ENCODE data around the gene MFAP3.

Gene MFAP3

DNA sequence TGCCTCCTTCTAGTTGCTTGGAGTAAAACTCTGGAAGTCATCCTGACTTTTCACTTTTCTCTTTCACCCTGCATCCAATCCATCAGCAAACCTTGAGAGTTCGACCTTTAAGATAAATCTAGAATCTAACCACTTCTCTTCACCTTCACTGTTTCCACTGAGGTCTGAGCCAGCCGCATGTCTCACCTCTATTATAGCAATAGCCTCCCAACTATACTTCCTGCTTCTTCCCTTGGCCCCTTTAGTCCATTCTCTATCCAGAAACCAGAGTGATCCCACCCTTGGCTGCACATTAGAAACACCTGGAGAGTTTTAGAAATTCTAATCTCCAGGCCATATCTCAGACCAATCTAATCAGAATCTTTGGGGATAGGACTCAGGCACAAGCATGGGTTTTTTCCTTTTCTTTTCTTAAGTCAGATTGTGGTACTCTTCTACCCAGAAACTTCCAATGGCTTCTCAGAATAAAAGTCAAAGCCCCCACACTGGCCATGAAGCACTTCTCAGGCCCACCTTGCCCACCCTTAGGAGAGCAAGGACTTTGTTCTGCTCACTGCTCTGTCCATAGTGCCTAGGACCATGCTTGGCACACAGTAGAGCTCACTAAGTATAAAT lies 33.1 kb downstream of the MFAP3 start:
- ChIA-PET CTCF (interaction anchor here (0.5 to 2.0 kb wide), 27 partner anchors 8 to 938 kb away, joined by 3 to 33 read pairs (median 3); partner anchors contain the start of gene GALNT10), POLR2A (ENCODE audit: low non-redundant PET) (no interaction called here)
- no peak overlapping the region for H3K27ac ChIP-seq
- TF ChIP-seq, protein P1, sequence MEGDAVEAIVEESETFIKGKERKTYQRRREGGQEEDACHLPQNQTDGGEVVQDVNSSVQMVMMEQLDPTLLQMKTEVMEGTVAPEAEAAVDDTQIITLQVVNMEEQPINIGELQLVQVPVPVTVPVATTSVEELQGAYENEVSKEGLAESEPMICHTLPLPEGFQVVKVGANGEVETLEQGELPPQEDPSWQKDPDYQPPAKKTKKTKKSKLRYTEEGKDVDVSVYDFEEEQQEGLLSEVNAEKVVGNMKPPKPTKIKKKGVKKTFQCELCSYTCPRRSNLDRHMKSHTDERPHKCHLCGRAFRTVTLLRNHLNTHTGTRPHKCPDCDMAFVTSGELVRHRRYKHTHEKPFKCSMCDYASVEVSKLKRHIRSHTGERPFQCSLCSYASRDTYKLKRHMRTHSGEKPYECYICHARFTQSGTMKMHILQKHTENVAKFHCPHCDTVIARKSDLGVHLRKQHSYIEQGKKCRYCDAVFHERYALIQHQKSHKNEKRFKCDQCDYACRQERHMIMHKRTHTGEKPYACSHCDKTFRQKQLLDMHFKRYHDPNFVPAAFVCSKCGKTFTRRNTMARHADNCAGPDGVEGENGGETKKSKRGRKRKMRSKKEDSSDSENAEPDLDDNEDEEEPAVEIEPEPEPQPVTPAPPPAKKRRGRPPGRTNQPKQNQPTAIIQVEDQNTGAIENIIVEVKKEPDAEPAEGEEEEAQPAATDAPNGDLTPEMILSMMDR (conservative IDR thresholded peaks at IDR 0.05; ENCODE audit: low read depth) = no peak
- DNase-seq (ENCODE audit: low spot score) = no peak

DNA sequence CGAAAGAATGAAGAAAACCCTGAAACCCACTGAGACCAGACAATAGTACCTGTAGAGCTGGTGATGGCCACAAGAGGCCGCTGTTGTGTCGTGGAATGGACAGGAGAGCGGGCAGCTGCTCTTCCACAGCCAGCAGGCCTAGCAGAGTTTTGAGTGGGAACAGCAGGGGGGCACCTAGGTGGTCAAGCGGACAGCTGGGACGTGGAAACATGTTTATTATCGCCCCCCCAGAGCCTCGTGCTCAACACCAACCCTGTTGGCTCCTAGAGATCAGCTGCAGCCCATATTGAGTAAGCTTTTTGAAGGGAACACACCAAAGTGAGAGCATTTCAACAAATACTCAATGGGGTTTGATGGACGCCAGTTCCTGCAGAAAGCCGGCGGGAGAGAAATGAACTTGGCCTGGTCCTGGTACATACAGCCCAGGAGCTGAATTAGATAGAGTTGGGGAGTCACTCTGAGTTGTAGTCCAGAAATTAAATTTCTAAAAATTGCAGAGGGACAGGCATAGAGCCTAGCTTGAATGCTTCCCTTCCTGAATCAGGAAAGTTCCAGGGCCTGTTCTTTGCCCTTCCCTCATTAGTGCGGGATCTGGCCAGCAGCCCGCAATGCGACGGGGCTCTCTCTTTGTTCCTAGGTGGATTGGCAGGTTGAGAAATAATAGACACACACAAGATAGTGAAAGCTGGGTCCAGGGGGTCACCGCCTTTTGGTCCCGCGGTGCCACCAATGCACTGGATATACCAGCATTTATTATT lies 33.8 kb downstream of the MFAP3 start:
- no peak overlapping the region for H3K27ac ChIP-seq
- POLR2A ChIA-PET (ENCODE audit: low non-redundant PET) = no interaction called here
- peak; percentile 90 for DNase-seq (ENCODE audit: low spot score)
- TF ChIP-seq, protein P1 (conservative IDR thresholded peaks at IDR 0.05; ENCODE audit: low read depth) = peak; percentile 95
- CTCF ChIA-PET = interaction anchor here (0.5 to 2.0 kb wide), 30 partner anchors 9 to 1504 kb away, joined by 3 to 33 read pairs (median 3); partner anchors contain the start of gene GALNT10

- no peak overlapping the region for H3K27ac ChIP-seq
- TF ChIP-seq, protein P1 (conservative IDR thresholded peaks at IDR 0.05; ENCODE audit: low read depth) = no peak
- POLR2A ChIA-PET (ENCODE audit: low non-redundant PET) = no interaction called here
- CTCF ChIA-PET = interaction anchor here (0.7 kb wide), 1 partner anchor 243 kb away, joined by 3 read pairs; no protein-coding TSS in a partner anchor
- DNase-seq (ENCODE audit: low spot score) = no peak
These were observed 37.6 kb downstream of the MFAP3 start for GRCh38 chr5:154076240-154076922.

DNA sequence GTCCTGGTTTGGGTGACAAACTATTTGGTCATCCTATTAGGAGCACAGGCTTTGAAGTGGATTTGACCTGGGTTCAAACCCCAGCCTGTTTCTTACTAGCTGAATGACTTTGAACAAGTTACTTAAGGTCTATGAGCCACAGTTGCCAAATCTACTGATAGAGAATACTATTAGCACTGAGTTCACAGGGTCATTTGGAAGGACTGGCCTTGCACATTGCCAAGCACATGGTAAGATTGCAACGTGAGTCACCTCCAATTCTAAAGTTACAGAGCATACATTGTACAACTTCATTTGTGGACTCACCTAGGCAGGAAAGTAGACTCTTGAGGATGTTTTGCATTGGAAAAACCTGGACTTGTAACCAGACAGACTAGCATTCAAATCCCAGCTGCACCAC lies 38.9 kb downstream of the MFAP3 start:
- peak; percentile 28 for DNase-seq (ENCODE audit: low spot score)
- TF ChIP-seq, protein P1 (conservative IDR thresholded peaks at IDR 0.05; ENCODE audit: low read depth) = no peak
- no peak overlapping the region for H3K27ac ChIP-seq
- ChIA-PET CTCF (interaction anchor here (0.5 to 0.6 kb wide), 2 partner anchors 75 to 117 kb away, joined by 3 read pairs; no protein-coding TSS in a partner anchor), POLR2A (ENCODE audit: low non-redundant PET) (interaction anchor here (0.6 kb wide), 1 partner anchor 99 kb away, joined by 6 read pairs; no protein-coding TSS in a partner anchor)

DNA sequence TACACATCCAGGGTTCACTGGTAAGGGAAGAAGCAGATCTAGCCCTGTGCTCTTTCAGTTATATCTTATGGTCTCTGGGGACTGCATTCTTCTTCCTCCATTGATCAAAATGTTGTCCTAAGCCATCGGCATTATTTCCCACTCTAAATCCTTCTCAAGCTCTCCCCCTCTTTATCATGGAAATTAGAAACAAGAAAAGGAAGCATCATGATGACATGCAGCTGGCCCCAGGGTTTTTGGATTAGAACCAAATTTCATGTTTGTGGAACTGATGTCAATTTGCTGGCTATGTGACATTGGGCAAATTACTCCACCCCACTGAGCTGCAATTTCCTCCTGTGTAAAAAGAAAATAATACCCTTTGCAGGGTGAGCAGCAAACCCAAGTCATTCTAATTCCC lies 39.5 kb downstream of the MFAP3 start:
- ChIA-PET CTCF (interaction anchor here (0.5 kb wide), 1 partner anchor 75 kb away, joined by 3 read pairs; no protein-coding TSS in a partner anchor), POLR2A (ENCODE audit: low non-redundant PET) (no interaction called here)
- no peak overlapping the region for H3K27ac ChIP-seq
- TF ChIP-seq, protein P1 (conservative IDR thresholded peaks at IDR 0.05; ENCODE audit: low read depth) = no peak
- DNase-seq (ENCODE audit: low spot score) = no peak

- ChIA-PET CTCF (interaction anchor here (0.6 to 1.1 kb wide), 2 partner anchors 10 to 324 kb away, joined by 3 read pairs; no protein-coding TSS in a partner anchor), POLR2A (ENCODE audit: low non-redundant PET) (interaction anchor here (0.6 kb wide), 1 partner anchor 131 kb away, joined by 3 read pairs; no protein-coding TSS in a partner anchor)
These were observed 42.5 kb downstream of the MFAP3 start for GRCh38 chr5:154081246-154081645.

More at GRCh38 chr5:154081246-154081645, 42.5 kb downstream of the MFAP3 start:
- TF ChIP-seq, protein P1 (conservative IDR thresholded peaks at IDR 0.05; ENCODE audit: low read depth) = no peak
- no peak for DNase-seq (ENCODE audit: low spot score)
- H3K27ac ChIP-seq = no peak overlapping the region

Measured in RWPE1 (cell line).